Measurements from ENCODE around the gene C16orf95. TPM values are rescaled to one million over a fixed set of nuclear protein-coding genes. Genes with fewer than 3 reads are reported as not detected.
"Not testable (repeated sequence)": the region's sequence is repeated elsewhere in the genome, so short reads cannot be mapped to it uniquely, and the experiment has no call there.

The C16orf95 gene
- total and polyA plus RNA-seq, 2 donors (not counting 1 experiment from before 2014, with no cell fraction given): 1.5 to 2.5 TPM

- Mint-ChIP-seq H3K4me1 (no peaks in the 10 kb centered on the region), H3K27ac (no peak overlapping the region), H3K4me3 (no peak overlapping the region), H3K27me3 (no peaks in the 10 kb centered on the region), H3K9me3 (ENCODE audit: insufficient read depth) (peaks cover 8% of the 10 kb centered on the region)
- WGBS (ENCODE audit: insufficient coverage): 100% methylated on average over 6 of the region's 6 CpGs
- H3K4me1 ChIP-seq (ENCODE audit: control insufficient read depth in 2 of 2, insufficient read depth in 2 of 2, low read length in 2 of 2): no peaks in the 10 kb centered on the region
- DNase-seq (no peak), ATAC-seq (ENCODE audit: low read depth) (no peak)
- H3K27ac ChIP-seq (ENCODE audit: low read length in 2 of 2): no peak overlapping the region
- H3K9me3 ChIP-seq (ENCODE audit: control extremely low read depth in 1 of 3, control insufficient read depth in 2 of 3, insufficient read depth in 1 of 3, low read length in 2 of 3): peaks cover 0 to 17% (median 0%) of the 10 kb centered on the region in 3 donors
- no peaks in the 10 kb centered on the region for H3K27me3 ChIP-seq (replicated peaks in 1 of 4; ENCODE audit: control extremely low read depth in 1 of 4, control insufficient read depth in 3 of 4, insufficient read depth in 4 of 4, low read length in 3 of 4)
- intact Hi-C loops (cut with micrococcal nuclease): no loop called here
- POLR2A ChIA-PET: no interaction called here
- H3K79me2 ChIP-seq (ENCODE audit: control insufficient read depth, insufficient read depth, low read length): no peaks in the 10 kb centered on the region
- no peaks in the 10 kb centered on the region for H3K36me3 ChIP-seq (replicated peaks in 1 of 2; ENCODE audit: control extremely low read depth in 1 of 2, control insufficient read depth in 1 of 2, extremely low read depth in 1 of 2, insufficient read depth in 2 of 2, low read length in 1 of 2)
- no peak overlapping the region for H3K4me3 ChIP-seq (ENCODE audit: control extremely low read depth in 1 of 5, extremely low read depth in 1 of 5, insufficient read depth in 1 of 5, low read depth in 2 of 5, low read length in 4 of 5)
- no peak overlapping the region for H2AFZ ChIP-seq (ENCODE audit: insufficient read depth, low read depth, low read length, poor library complexity, severe bottlenecking)
- no peak overlapping the region for H3K9ac ChIP-seq (ENCODE audit: low read length)
- H3K4me2 ChIP-seq (replicated peaks; ENCODE audit: low read depth, low read length, poor library complexity, severe bottlenecking): no peak overlapping the region
- CTCF ChIA-PET: no interaction called here
- no peak for TF ChIP-seq CTCF (IDR thresholded peaks at IDR 0.05)
- no peak for TF ChIP-seq EZH2 (IDR thresholded peaks at IDR 0.05; ENCODE audit: borderline replicate concordance, insufficient read depth, low read depth, low read length, poor library complexity, severe bottlenecking)
- H4K20me1 ChIP-seq (ENCODE audit: control insufficient read depth, insufficient read depth, low read length, poor library complexity, severe bottlenecking): no peaks in the 10 kb centered on the region
Observed at GRCh38 chr16:87259431-87259830, 57.8 kb downstream of the C16orf95 start.

- POLR2A ChIA-PET; intact Hi-C loops (cut with micrococcal nuclease): not testable (repeated sequence)
- WGBS (ENCODE audit: insufficient coverage): no CpG with 5 or more reads among the region's 3 CpGs
Observed at GRCh38 chr16:87258653-87259052, 58.5 kb downstream of the C16orf95 start.

More at GRCh38 chr16:87258653-87259052, 58.5 kb downstream of the C16orf95 start:
- not testable (repeated sequence) for H3K27ac Mint-ChIP-seq; H3K9ac ChIP-seq (ENCODE audit: low read length); H3K27me3 ChIP-seq (replicated peaks in 1 of 4; ENCODE audit: control extremely low read depth in 1 of 4, control insufficient read depth in 3 of 4, insufficient read depth in 4 of 4, low read length in 3 of 4); H3K4me1 ChIP-seq (ENCODE audit: control insufficient read depth in 2 of 2, insufficient read depth in 2 of 2, low read length in 2 of 2); H4K20me1 ChIP-seq (ENCODE audit: control insufficient read depth, insufficient read depth, low read length, poor library complexity, severe bottlenecking); DNase-seq; H3K4me3 ChIP-seq (ENCODE audit: control extremely low read depth in 1 of 5, extremely low read depth in 1 of 5, insufficient read depth in 1 of 5, low read depth in 2 of 5, low read length in 4 of 5); H3K79me2 ChIP-seq (ENCODE audit: control insufficient read depth, insufficient read depth, low read length); H3K9me3 Mint-ChIP-seq (ENCODE audit: insufficient read depth); H3K4me3 Mint-ChIP-seq; ATAC-seq (ENCODE audit: low read depth); H3K4me1 Mint-ChIP-seq; H2AFZ ChIP-seq (ENCODE audit: insufficient read depth, low read depth, low read length, poor library complexity, severe bottlenecking); H3K27ac ChIP-seq (ENCODE audit: low read length in 2 of 2); H3K36me3 ChIP-seq (replicated peaks in 1 of 2; ENCODE audit: control extremely low read depth in 1 of 2, control insufficient read depth in 1 of 2, extremely low read depth in 1 of 2, insufficient read depth in 2 of 2, low read length in 1 of 2); H3K4me2 ChIP-seq (replicated peaks; ENCODE audit: low read depth, low read length, poor library complexity, severe bottlenecking); H3K27me3 Mint-ChIP-seq
- CTCF ChIA-PET: interaction anchor here (0.6 kb wide), 1 partner anchor 1186 kb away, joined by 3 read pairs; no protein-coding TSS in a partner anchor
- peaks cover 0 to 17% (median 0%) of the 10 kb centered on the region in 3 donors for H3K9me3 ChIP-seq (ENCODE audit: control extremely low read depth in 1 of 3, control insufficient read depth in 2 of 3, insufficient read depth in 1 of 3, low read length in 2 of 3)

All from B cell (primary cell).